GM23338 (cell line): ENCODE measurements around the gene MOGAT1. TPM values are rescaled to one million over a fixed set of nuclear protein-coding genes. Genes with fewer than 3 reads are reported as not detected.

ENCODE experiments used
- ATAC-seq: fragments of 200-7000 bp; cut with Tn5 transposase; 3 replicates; pipeline ENCODE4 v1.9.1; 2020
- DNase-seq: peaks from one replicate; pipeline ENCODE4 v3.0.0-alpha.2; 2015; ENCODE audit warnings: low spot score
- H2AFZ ChIP-seq: fragments of 200-600 bp; sonication (generic); 2 replicates; pipeline ENCODE4 v1.8.0; 2016; ENCODE audit warnings: antibody characterized with exemption, mild to moderate bottlenecking, moderate library complexity
- H3F3A ChIP-seq: fragments of 200-600 bp; sonication (generic); replicated peaks from 2 replicates; pipeline ENCODE4 v1.8.0; 2017; ENCODE audit warnings: antibody characterized with exemption, mixed run types, low read depth
- H3K27ac ChIP-seq: fragments of 200-600 bp; sonication (generic); 2 replicates; pipeline ENCODE4 v1.6.1; 2016; ENCODE audit warnings: low read depth
- H3K27me3 ChIP-seq: fragments of 200-600 bp; sonication (generic); 2 replicates; pipeline ENCODE4 v1.8.0; 2016; ENCODE audit warnings: mild to moderate bottlenecking, mixed run types, moderate library complexity; ENCODE audit not compliant: insufficient read depth
- H3K36me3 ChIP-seq: fragments of 200-600 bp; sonication (generic); 2 replicates; pipeline ENCODE4 v1.8.0; 2016; ENCODE audit warnings: mild to moderate bottlenecking; ENCODE audit not compliant: insufficient read depth
- H3K4me1 ChIP-seq: fragments of 200-600 bp; sonication (generic); 2 replicates; pipeline ENCODE4 v1.8.0; 2016; ENCODE audit warnings: mild to moderate bottlenecking, moderate library complexity; ENCODE audit not compliant: insufficient read depth
- H3K4me2 ChIP-seq: fragments of 200-600 bp; sonication (generic); 2 replicates; pipeline ENCODE4 v1.7.1; 2017; ENCODE audit warnings: mixed run types
- H3K4me3 ChIP-seq: fragments of 200-600 bp; sonication (generic); 2 replicates; pipeline ENCODE4 v1.6.1; 2016; ENCODE audit warnings: mixed run types
- H3K79me2 ChIP-seq: fragments of 200-600 bp; sonication (generic); replicated peaks from 2 replicates; pipeline ENCODE4 v1.8.0; 2017; ENCODE audit warnings: mild to moderate bottlenecking; ENCODE audit not compliant: insufficient read depth
- H3K9me2 ChIP-seq: fragments of 200-600 bp; sonication (generic); 2 replicates; pipeline ENCODE4 v1.8.0; 2017; ENCODE audit not compliant: insufficient read depth
- H4K20me1 ChIP-seq: fragments of 200-600 bp; sonication (generic); replicated peaks from 2 replicates; pipeline ENCODE4 v1.8.0; 2017; ENCODE audit warnings: mild to moderate bottlenecking; ENCODE audit not compliant: insufficient read depth
- H3K27ac Mint-ChIP-seq: 2 replicates; pipeline ENCODE4 v1.8.0; 2020; ENCODE audit warnings: inconsistent platforms, mild to moderate bottlenecking, moderate library complexity, mixed read lengths
- H3K27me3 Mint-ChIP-seq: 3 replicates; pipeline ENCODE4 v1.8.0; 2022; ENCODE audit warnings: low read depth, mild to moderate bottlenecking, moderate library complexity, mixed read lengths, inconsistent platforms; ENCODE audit not compliant: insufficient read depth, poor library complexity
- H3K36me3 Mint-ChIP-seq: 3 replicates; pipeline ENCODE4 v1.8.0; 2021; ENCODE audit warnings: low read depth, mild to moderate bottlenecking, inconsistent platforms, moderate library complexity, mixed read lengths
- H3K4me1 Mint-ChIP-seq: 3 replicates; pipeline ENCODE4 v1.8.0; 2020; ENCODE audit warnings: mild to moderate bottlenecking, inconsistent platforms, mixed read lengths
- H3K4me3 Mint-ChIP-seq: 3 replicates; pipeline ENCODE4 v1.8.0; 2021; ENCODE audit warnings: moderate library complexity, mild to moderate bottlenecking, inconsistent platforms, mixed read lengths
- H3K9me3 Mint-ChIP-seq: 3 replicates; pipeline ENCODE4 v1.8.0; 2020; ENCODE audit warnings: moderate library complexity, mild to moderate bottlenecking, inconsistent platforms, mixed read lengths
- CREB1 ChIP-seq: fragments of 250-450 bp; sonication (Bioruptor Pico); IDR thresholded peaks from 2 replicates; pipeline ENCODE4 v1.5.0; 2020; ENCODE audit warnings: low read depth, mild to moderate bottlenecking, moderate library complexity
- CTCF ChIP-seq, 2 experiments: fragments of 200-600 bp in 1 of 2; sonication (generic) in 1 of 2; conservative IDR thresholded peaks; 2 replicates each; pipeline versions ENCODE4 v1.5.1 to v1.6.1; 2016 to 2017; ENCODE audit warnings: antibody characterized with exemption in 2 of 2, low read depth in 2 of 2, mild to moderate bottlenecking in 2 of 2, moderate library complexity in 1 of 2
- JUNB ChIP-seq: IDR thresholded peaks from one replicate; pipeline ENCODE4 v1.6.1; 2016; ENCODE audit warnings: antibody characterized with exemption; ENCODE audit not compliant: unreplicated experiment
- REST ChIP-seq: IDR thresholded peaks from one replicate; pipeline ENCODE4 v1.6.1; 2018; ENCODE audit warnings: antibody characterized with exemption; ENCODE audit not compliant: unreplicated experiment
- STAT1 ChIP-seq: IDR thresholded peaks from one replicate; pipeline ENCODE4 v1.6.1; 2016; ENCODE audit warnings: antibody characterized with exemption; ENCODE audit not compliant: unreplicated experiment
- ZNF114 ChIP-seq: fragments of 250-450 bp; sonication (Bioruptor Pico); IDR thresholded peaks from 2 replicates; pipeline ENCODE4 v1.5.0; 2020; ENCODE audit warnings: mild to moderate bottlenecking, moderate library complexity
- ZNF331 ChIP-seq: fragments of 250-450 bp; sonication (Bioruptor Pico); IDR thresholded peaks from 2 replicates; pipeline ENCODE4 v1.5.0; 2020; ENCODE audit warnings: low read depth, mild to moderate bottlenecking, moderate library complexity
- polyA plus RNA-seq: library from polyadenylated mRNA; unstranded; fragments of >200 nt; fragmentation: Nextera tagmentation; extraction: Ambion mirVana; gene quantifications from 2 replicates; pipeline ENCODE4 v1.2.1, GENCODE V29; 2016
- total RNA-seq: library from RNA; depleted of rRNA; stranded (reverse); fragments of >200 nt; shearing (Covaris generic); gene quantifications from 2 replicates; pipeline ENCODE4 v1.2.3, GENCODE V29; 2014
- TF ChIP-seq, protein P1 (sequence below): IDR thresholded peaks from 2 replicates; pipeline ENCODE4 v1.6.1; 2016; ENCODE audit warnings: antibody characterized with exemption

Gene MOGAT1
- total and polyA plus RNA-seq, 2 experiments from 2014 or later, result 0.86 to 0.94 TPM

DNA sequence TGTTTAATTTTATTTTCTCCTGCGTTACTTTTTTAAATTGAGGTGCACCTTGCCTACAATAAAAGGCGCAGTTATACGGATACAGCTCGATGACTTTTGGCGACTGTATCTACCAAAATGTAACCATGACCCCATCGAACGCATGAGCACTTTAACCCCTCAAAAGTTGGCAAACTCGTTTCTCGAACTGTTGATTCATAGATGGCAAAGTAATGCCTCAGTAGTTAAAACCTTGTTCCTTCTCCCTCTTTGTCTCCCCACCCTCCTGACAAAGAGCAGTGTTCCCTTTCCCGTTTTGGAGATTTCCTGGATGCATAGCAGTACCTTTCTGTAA lies 577 bp downstream of the MOGAT1 start:
- Mint-ChIP-seq H3K4me1 (peaks cover 5% of the 10 kb centered on the region), H3K9me3 (no peaks in the 10 kb centered on the region; the same call in 2 of the 3 replicates), H3K27me3 (peaks cover 22% of the 10 kb centered on the region), H3K4me3 (peak overlapping the region; percentile 77), H3K36me3 (no peaks in the 10 kb centered on the region), H3K27ac (no peak overlapping the region)
- Histone ChIP-seq H3K4me3 (peak overlapping the region; percentile 76), H3K9me2 (no peaks in the 10 kb centered on the region), H3K27ac (no peak overlapping the region), H3K4me2 (peak overlapping the region; percentile 94), H3K4me1 (peaks cover 9% of the 10 kb centered on the region; the same call in 1 of the 2 replicates), H3K27me3 (peaks cover 39% of the 10 kb centered on the region), H4K20me1 (no peaks in the 10 kb centered on the region), H3F3A (0 out of 2 replicates have a peak, but pooled peaks cover 3% of the 10 kb centered on the region), H3K79me2 (no peaks in the 10 kb centered on the region), H3K36me3 (no peaks in the 10 kb centered on the region), H2AFZ (peak overlapping the region; percentile 95)
- DNase-seq (peak; percentile 16), ATAC-seq (no peak)
- TF ChIP-seq CREB1 (CRISPR knock-in tag), result no peak
- TF ChIP-seq ZNF331 (CRISPR knock-in tag), result no peak
- TF ChIP-seq STAT1, result no peak
- TF ChIP-seq ZNF114, result no peak
- TF ChIP-seq JUNB, result no peak
- TF ChIP-seq, protein P1, sequence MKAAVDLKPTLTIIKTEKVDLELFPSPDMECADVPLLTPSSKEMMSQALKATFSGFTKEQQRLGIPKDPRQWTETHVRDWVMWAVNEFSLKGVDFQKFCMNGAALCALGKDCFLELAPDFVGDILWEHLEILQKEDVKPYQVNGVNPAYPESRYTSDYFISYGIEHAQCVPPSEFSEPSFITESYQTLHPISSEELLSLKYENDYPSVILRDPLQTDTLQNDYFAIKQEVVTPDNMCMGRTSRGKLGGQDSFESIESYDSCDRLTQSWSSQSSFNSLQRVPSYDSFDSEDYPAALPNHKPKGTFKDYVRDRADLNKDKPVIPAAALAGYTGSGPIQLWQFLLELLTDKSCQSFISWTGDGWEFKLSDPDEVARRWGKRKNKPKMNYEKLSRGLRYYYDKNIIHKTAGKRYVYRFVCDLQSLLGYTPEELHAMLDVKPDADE, result no peak
- TF ChIP-seq CTCF (conservative IDR thresholded peaks at IDR 0.05; ENCODE audit: low read depth in 2 of 2), result no peak

DNA sequence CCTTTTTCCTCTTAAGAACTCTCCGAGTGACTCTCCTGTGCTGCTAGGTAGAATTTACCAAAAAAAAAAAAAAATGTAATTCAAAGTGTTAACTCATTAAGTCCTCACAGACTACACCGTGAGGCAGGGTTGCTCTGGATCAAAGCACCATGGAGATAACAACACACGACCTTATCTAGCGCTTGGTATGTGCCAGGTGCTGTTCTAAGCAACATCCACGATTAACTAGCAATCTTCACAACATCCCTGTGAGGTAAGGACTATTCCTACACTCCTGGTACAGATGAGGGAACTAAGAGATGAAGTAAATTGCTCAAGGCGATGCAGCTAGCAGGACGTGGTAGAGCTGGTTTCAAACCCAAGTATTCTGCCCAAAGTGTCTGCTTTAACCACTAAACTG lies 1.8 kb downstream of the MOGAT1 start:
- H3K9me3 Mint-ChIP-seq, result no peaks in the 10 kb centered on the region; the same call in 2 of the 3 replicates

More for the DNA sequence above, 1.8 kb downstream of the MOGAT1 start:
- Mint-ChIP-seq H3K4me1 (peaks cover 5% of the 10 kb centered on the region), H3K27ac (no peak overlapping the region), H3K36me3 (no peaks in the 10 kb centered on the region), H3K27me3 (peaks cover 22% of the 10 kb centered on the region), H3K4me3 (no peak overlapping the region)
- H3K4me2 ChIP-seq, result no peak overlapping the region
- ATAC-seq, result no peak
- H3F3A ChIP-seq, result 0 out of 2 replicates have a peak, but pooled peaks cover 3% of the 10 kb centered on the region
- TF ChIP-seq, protein P1, result no peak
- TF ChIP-seq REST (no peak), CTCF (conservative IDR thresholded peaks at IDR 0.05; ENCODE audit: low read depth in 2 of 2) (no peak)
- peaks cover 9% of the 10 kb centered on the region; the same call in 1 of the 2 replicates for H3K4me1 ChIP-seq
- H3K9me2 ChIP-seq, result no peaks in the 10 kb centered on the region
- no peak for DNase-seq
- no peaks in the 10 kb centered on the region for H3K36me3 ChIP-seq
- no peak overlapping the region for H3K27ac ChIP-seq
- H3K79me2 ChIP-seq, result no peaks in the 10 kb centered on the region
- H3K27me3 ChIP-seq, result peaks cover 39% of the 10 kb centered on the region
- H4K20me1 ChIP-seq, result no peaks in the 10 kb centered on the region
- no peak overlapping the region for H2AFZ ChIP-seq
- no peak overlapping the region for H3K4me3 ChIP-seq
